OCI-LY7 (cell line): Measurements from ENCODE around the gene SIVA1. TPM values are rescaled to one million over a fixed set of nuclear protein-coding genes. Genes with fewer than 3 reads are reported as not detected.
"Not testable (repeated sequence)": the region's sequence is repeated elsewhere in the genome, so short reads cannot be mapped to it uniquely, and the experiment has no call there.

Experiments used
- BruUV-seq: library from RNA; stranded (reverse); fragments of 400-500 nt; replicated peaks from 2 replicates; lab custom pipeline; 2021; lab: Mats Ljungman, UMichigan
- CTCF ChIA-PET: fragments of 300-600 bp; sonication (Branson Sonifier 250); formaldehyde crosslinking; loops from one replicate; lab custom pipeline; 2022; ENCODE audit warnings: antibody characterized with exemption; ENCODE audit not compliant: unreplicated experiment; lab: Charles Lee
- POLR2A ChIA-PET: fragments of 300-600 bp; sonication (Branson Sonifier 250); formaldehyde crosslinking; loops from one replicate; lab custom pipeline; 2022; ENCODE audit warnings: antibody characterized with exemption; lab: Charles Lee
- DNase-seq: peaks from one replicate; pipeline ENCODE4 v3.0.0-alpha.2; 2015; ENCODE audit warnings: low spot score
- H2AFZ ChIP-seq: fragments of 200-600 bp; sonication (generic), shearing (Covaris generic); 2 replicates; pipeline ENCODE4 v1.6.1; 2014; ENCODE audit warnings: mild to moderate bottlenecking, antibody characterized with exemption, low read length, moderate library complexity
- H3K27ac ChIP-seq: fragments of 200-600 bp; sonication (generic); 2 replicates; pipeline ENCODE4 v1.5.1; 2014; ENCODE audit warnings: mixed run types, low read depth, mild to moderate bottlenecking, moderate library complexity, low read length, inconsistent platforms; ENCODE audit not compliant: poor library complexity, severe bottlenecking
- H3K36me3 ChIP-seq: fragments of 200-600 bp; sonication (generic); 2 replicates; pipeline ENCODE4 v1.6.1; 2014; ENCODE audit warnings: mild to moderate bottlenecking, antibody characterized with exemption, low read length, moderate library complexity, mixed read lengths; ENCODE audit not compliant: insufficient read depth
- H3K4me1 ChIP-seq: fragments of 200-600 bp; sonication (generic); 2 replicates; pipeline ENCODE4 v1.5.1; 2014; ENCODE audit warnings: mild to moderate bottlenecking, low read length; ENCODE audit not compliant: insufficient read depth, poor library complexity, severe bottlenecking
- H3K4me2 ChIP-seq: fragments of 200-600 bp; sonication (generic); 2 replicates; pipeline ENCODE4 v1.6.1; 2014; ENCODE audit warnings: mild to moderate bottlenecking, low read length
- H3K4me3 ChIP-seq: fragments of 200-600 bp; sonication (generic); 2 replicates; pipeline ENCODE4 v1.5.1; 2014; ENCODE audit warnings: mild to moderate bottlenecking, low read depth, low read length; ENCODE audit not compliant: poor library complexity, severe bottlenecking
- H3K79me2 ChIP-seq: fragments of 200-600 bp; sonication (generic); 2 replicates; pipeline ENCODE4 v1.6.1; 2016; ENCODE audit warnings: low read depth, mild to moderate bottlenecking, low read length, moderate library complexity, mixed read lengths; ENCODE audit not compliant: insufficient read depth
- H3K9me2 ChIP-seq: fragments of 200-600 bp; sonication (generic); 2 replicates; pipeline ENCODE4 v1.6.1; 2016; ENCODE audit warnings: mild to moderate bottlenecking, low read length, mixed read lengths; ENCODE audit not compliant: insufficient read depth
- H3K9me3 ChIP-seq: fragments of 200-600 bp; sonication (generic); 2 replicates; pipeline ENCODE4 v1.6.1; 2014; ENCODE audit warnings: mild to moderate bottlenecking, mixed run types, low read length, mixed read lengths
- H4K20me1 ChIP-seq: fragments of 200-600 bp; sonication (generic); 2 replicates; pipeline ENCODE4 v1.6.1; 2014; ENCODE audit warnings: mild to moderate bottlenecking, antibody characterized with exemption, low read length, moderate library complexity, mixed read lengths; ENCODE audit not compliant: insufficient read depth
- EZH2phosphoT487 ChIP-seq: fragments of 200-600 bp; sonication (generic); IDR thresholded peaks from 2 replicates; pipeline ENCODE4 v1.6.1; 2018; ENCODE audit warnings: low read depth, borderline replicate concordance, mild to moderate bottlenecking, mixed run types, antibody characterized with exemption, low read length, moderate library complexity, mixed read lengths
- intact Hi-C: fragments of 100-400 bp; cut with micrococcal nuclease; formaldehyde crosslinking; loops from one replicate; pipeline ENCODE4 v1.10.0; 2022; ENCODE audit not compliant: unreplicated experiment
- total RNA-seq, 2 experiments: library from RNA; depleted of rRNA in 1 of 2; stranded (reverse); fragments of >200 nt in 1 of 2; shearing (Covaris generic) in 1 of 2; gene quantifications; 2 replicates each; pipeline ENCODE4 v1.2.3, GENCODE V29; 2014 to 2022
- TF ChIP-seq, protein P1 (sequence below): fragments of 200-600 bp; sonication (generic); conservative IDR thresholded peaks from 2 replicates; pipeline ENCODE4 v1.5.1; 2014; ENCODE audit warnings: mild to moderate bottlenecking, antibody characterized with exemption, low read length, moderate library complexity, mixed read lengths

SIVA1 gene
- total RNA-seq, 2 experiments from 2014 or later, result 111 to 244 TPM

DNA sequence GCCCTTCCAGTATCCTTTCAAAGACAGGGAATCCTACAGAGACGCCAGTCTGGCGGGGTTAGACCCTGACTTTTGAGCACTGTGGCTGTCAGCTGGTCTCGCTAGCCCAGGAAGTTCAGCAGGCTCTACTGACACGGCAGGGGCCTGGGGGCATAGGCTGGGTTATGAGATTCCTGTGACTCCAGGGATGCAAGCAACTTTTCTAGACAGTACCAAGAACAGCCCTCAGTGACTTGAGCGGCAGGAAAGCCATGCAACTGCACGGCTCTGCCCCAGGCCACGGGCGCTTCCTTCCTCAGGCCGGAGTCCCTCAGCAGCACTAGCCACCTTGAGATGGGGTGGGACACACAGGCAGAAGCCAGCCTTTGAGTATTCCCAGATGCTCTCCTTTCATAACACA lies 5.1 kb upstream of the SIVA1 start:
- ChIA-PET CTCF (no interaction called here), POLR2A (no interaction called here)

DNA sequence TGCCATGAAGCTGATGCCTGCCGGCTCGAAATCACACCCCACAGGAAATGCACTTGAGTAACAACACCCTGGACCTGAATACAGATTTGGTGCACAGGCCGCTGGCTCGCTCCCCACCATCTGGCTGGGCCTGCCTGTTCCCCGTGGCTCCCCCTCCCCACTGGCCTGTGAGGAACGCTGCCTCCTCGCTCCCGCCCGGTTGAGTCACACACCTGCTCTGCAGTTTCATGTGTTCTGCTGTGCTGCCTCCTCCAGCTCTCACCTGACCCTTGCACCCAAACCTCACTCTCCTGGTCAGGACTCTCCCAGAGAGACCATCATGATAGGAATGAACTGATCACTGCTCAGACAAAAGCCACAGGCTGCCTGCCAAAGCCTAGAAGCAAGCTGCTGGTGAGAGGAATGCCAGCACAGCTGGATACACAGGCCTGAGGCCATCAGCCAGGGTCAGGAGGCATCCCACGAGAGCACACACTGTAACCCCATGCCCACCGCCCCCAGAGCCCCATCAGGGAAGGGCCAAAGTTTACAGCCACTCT lies 3.8 kb upstream of the SIVA1 start:
- CTCF ChIA-PET, result no interaction called here
- no peak overlapping the region for H3K4me3 ChIP-seq
- peak; percentile 43 for DNase-seq
- no peak for TF ChIP-seq EZH2phosphoT487
- TF ChIP-seq, protein P1, sequence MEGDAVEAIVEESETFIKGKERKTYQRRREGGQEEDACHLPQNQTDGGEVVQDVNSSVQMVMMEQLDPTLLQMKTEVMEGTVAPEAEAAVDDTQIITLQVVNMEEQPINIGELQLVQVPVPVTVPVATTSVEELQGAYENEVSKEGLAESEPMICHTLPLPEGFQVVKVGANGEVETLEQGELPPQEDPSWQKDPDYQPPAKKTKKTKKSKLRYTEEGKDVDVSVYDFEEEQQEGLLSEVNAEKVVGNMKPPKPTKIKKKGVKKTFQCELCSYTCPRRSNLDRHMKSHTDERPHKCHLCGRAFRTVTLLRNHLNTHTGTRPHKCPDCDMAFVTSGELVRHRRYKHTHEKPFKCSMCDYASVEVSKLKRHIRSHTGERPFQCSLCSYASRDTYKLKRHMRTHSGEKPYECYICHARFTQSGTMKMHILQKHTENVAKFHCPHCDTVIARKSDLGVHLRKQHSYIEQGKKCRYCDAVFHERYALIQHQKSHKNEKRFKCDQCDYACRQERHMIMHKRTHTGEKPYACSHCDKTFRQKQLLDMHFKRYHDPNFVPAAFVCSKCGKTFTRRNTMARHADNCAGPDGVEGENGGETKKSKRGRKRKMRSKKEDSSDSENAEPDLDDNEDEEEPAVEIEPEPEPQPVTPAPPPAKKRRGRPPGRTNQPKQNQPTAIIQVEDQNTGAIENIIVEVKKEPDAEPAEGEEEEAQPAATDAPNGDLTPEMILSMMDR, result no peak
- peak overlapping the region; percentile 2; the same call in 1 of the 2 replicates for H3K4me2 ChIP-seq
- BruUV-seq, result no TSS peak
- no peaks in the 10 kb centered on the region for H3K36me3 ChIP-seq
- peaks cover 7% of the 10 kb centered on the region; the same call in 1 of the 2 replicates for H4K20me1 ChIP-seq
- POLR2A ChIA-PET, result interaction anchor here (0.7 kb wide), 1 partner anchor 55 kb away, joined by 5 read pairs; no protein-coding TSS in a partner anchor
- peaks cover 11% of the 10 kb centered on the region for H3K79me2 ChIP-seq
- no peak overlapping the region for H3K27ac ChIP-seq
- 0 out of 2 replicates have a peak, but pooled peaks cover 10% of the 10 kb centered on the region for H3K9me3 ChIP-seq
- H3K9me2 ChIP-seq, result no peaks in the 10 kb centered on the region
- intact Hi-C loops, result no loop called here
- peaks cover 23% of the 10 kb centered on the region for H3K4me1 ChIP-seq
- H2AFZ ChIP-seq, result no peak overlapping the region

More for the DNA sequence above, 5.1 kb upstream of the SIVA1 start:
- H3K9me2 ChIP-seq, result no peaks in the 10 kb centered on the region
- no peaks in the 10 kb centered on the region for H3K79me2 ChIP-seq
- H3K27ac ChIP-seq, result no peak overlapping the region
- intact Hi-C loops, result no loop called here
- no TSS peak for BruUV-seq
- H3K36me3 ChIP-seq, result no peaks in the 10 kb centered on the region
- no peak for TF ChIP-seq EZH2phosphoT487
- TF ChIP-seq, protein P1, result no peak
- H3K4me3 ChIP-seq, result no peak overlapping the region
- peaks cover 19% of the 10 kb centered on the region for H3K4me1 ChIP-seq
- no peak overlapping the region for H2AFZ ChIP-seq
- DNase-seq, result no peak
- H4K20me1 ChIP-seq, result no peaks in the 10 kb centered on the region
- no peak overlapping the region for H3K4me2 ChIP-seq
- 0 out of 2 replicates have a peak, but pooled peaks cover 10% of the 10 kb centered on the region for H3K9me3 ChIP-seq

DNA sequence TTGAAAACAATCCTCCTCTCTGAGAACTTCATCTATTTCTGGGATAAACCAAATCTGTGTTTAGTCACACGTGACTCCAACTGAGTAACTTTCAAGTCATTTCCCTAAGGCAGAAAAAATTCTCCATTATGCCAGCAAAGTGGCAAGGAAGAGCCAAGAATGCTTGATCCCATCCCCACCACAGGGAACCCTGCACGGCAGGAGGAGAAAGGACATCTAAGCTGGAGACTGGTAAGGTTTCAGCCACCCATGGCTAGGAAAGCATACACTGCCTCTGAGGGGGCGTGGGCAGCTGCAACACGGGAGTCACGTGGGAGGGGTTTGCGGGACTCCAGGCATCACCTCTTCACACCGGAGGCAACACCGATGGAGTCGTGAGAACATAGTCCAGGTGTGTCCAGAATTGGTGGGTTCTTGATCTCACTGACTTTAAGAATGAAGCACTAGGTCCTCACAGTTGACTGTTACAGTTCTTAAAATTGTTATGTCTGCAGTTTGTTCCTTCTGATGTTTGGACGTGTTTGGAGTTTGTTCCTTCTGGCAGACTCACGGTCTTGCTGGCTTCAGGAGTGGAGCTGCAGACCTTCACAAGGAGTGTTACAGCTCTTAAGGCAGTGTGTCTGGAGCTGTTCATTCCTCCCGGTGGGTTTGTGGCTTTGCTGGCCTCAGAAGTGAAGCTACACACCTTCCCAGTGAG lies 2.7 kb upstream of the SIVA1 start:
- Histone ChIP-seq H4K20me1 (peaks cover 14% of the 10 kb centered on the region), H3K4me1 (peaks cover 33% of the 10 kb centered on the region), H3K9me3 (0 out of 2 replicates have a peak, but pooled peaks cover 10% of the 10 kb centered on the region), H3K9me2 (no peaks in the 10 kb centered on the region), H3K27ac (no peak overlapping the region), H2AFZ (no peak overlapping the region), H3K36me3 (peaks cover 7% of the 10 kb centered on the region; the same call in 1 of the 2 replicates), H3K4me3 (no peak overlapping the region), H3K79me2 (peaks cover 22% of the 10 kb centered on the region), H3K4me2 (no peak overlapping the region)
- no peak for TF ChIP-seq EZH2phosphoT487
- TF ChIP-seq, protein P1, result no peak
- no peak for DNase-seq
- CTCF ChIA-PET, result no interaction called here
- no TSS peak for BruUV-seq
- intact Hi-C loops, result loop anchor here (5.0 to 10.0 kb wide), 2 partner anchors 127 to 275 kb away; partner anchors contain the start of gene CDCA4
- POLR2A ChIA-PET, result no interaction called here

DNA sequence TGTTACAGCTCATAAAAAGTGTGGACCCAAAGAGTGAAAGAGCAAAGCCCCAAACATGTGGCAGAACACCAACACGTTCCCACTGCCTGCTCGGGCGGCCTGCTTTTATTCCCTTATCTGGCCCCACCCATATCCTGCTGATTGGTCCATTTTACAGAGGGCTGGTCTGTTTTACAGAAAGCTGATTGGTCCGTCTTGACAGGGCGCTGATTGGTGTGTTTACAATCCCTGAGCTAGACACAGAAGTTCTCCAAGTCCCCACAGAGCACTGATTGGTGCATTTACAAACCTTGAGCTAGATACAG lies 2.2 kb upstream of the SIVA1 start:
- Histone ChIP-seq H3K36me3 (peaks cover 12% of the 10 kb centered on the region), H3K4me1 (peaks cover 38% of the 10 kb centered on the region), H4K20me1 (peaks cover 14% of the 10 kb centered on the region), H3K79me2 (peaks cover 26% of the 10 kb centered on the region)
- intact Hi-C loops, result loop anchor here (5.0 to 10.0 kb wide), 2 partner anchors 127 to 274 kb away; partner anchors contain the start of gene CDCA4
- H3K9me3 ChIP-seq, H3K4me2 ChIP-seq, BruUV-seq, H2AFZ ChIP-seq, H3K27ac ChIP-seq, POLR2A ChIA-PET, H3K9me2 ChIP-seq, H3K4me3 ChIP-seq: not testable (repeated sequence)
- DNase-seq, result peak; percentile 29
- CTCF ChIA-PET, result interaction anchor here (0.9 kb wide), 1 partner anchor 19 kb away, joined by 4 read pairs; no protein-coding TSS in a partner anchor
